K562 (cell line): ENCODE results near the gene MAST4. TPM values are rescaled to one million over a fixed set of nuclear protein-coding genes. Genes with fewer than 3 reads are reported as not detected.

Experiments used
- ATAC-seq: fragments of 200-7000 bp; cut with Tn5 transposase; 3 replicates; pipeline ENCODE4 v1.9.1; 2020; ENCODE audit warnings: moderate library complexity
- BruUV-seq: library from RNA; stranded (reverse); fragments of 400-500 nt; replicated peaks from 2 replicates; lab custom pipeline; 2021; lab: Mats Ljungman, UMichigan
- CTCF ChIA-PET: fragments of 300-600 bp; formaldehyde crosslinking; extraction: SDS; loops from one replicate; lab custom pipeline; 2021; ENCODE audit warnings: low intra/inter-chr PET ratio; lab: Yijun Ruan, JAX
- POLR2A ChIA-PET: fragments of 300-600, 350-650 bp; sonication (Branson Sonifier 250); formaldehyde crosslinking; extraction: SDS; loops from one replicate; lab custom pipeline; 2021; ENCODE audit warnings: antibody characterized with exemption, inconsistent platforms; lab: Yijun Ruan, JAX
- DNase-seq, 4 experiments: peaks; one replicate each; pipeline versions ENCODE4 v3.0.0 to v3.0.0-alpha.2; 2011 to 2018; ENCODE audit warnings: low spot score in 3 of 4, mixed read lengths in 3 of 4; ENCODE audit errors: extremely low read depth in 1 of 4
- FAIRE-seq: peaks from 2 replicates; lab custom pipeline; 2011; peaks lifted over from hg19 to GRCh38; lab: Jason Lieb, UNC
- H2AFZ ChIP-seq: 2 replicates; pipeline ENCODE4 v1.6.0; 2011; ENCODE audit warnings: low read depth, low read length, control low read depth, inconsistent platforms
- H3K27ac ChIP-seq: fragments of 200-600 bp; 3 replicates; pipeline ENCODE4 v1.8.0; 2011; ENCODE audit warnings: low read depth, mild to moderate bottlenecking, control low read depth, inconsistent platforms, low read length, moderate library complexity, mixed read lengths; ENCODE audit errors: extremely low read depth
- H3K27me3 ChIP-seq, 2 experiments: fragments of 300-600 bp in 1 of 2; 2 replicates in 1 of 2; 3 replicates in 1 of 2; pipeline versions ENCODE4 v1.6.0 to v1.8.0; 2011; ENCODE audit warnings: inconsistent platforms in 2 of 2, low read length in 2 of 2, mild to moderate bottlenecking in 1 of 2, mixed read lengths in 1 of 2, moderate library complexity in 1 of 2; ENCODE audit not compliant: control insufficient read depth in 2 of 2, insufficient read depth in 2 of 2
- H3K36me3 ChIP-seq: fragments of 300-600 bp; 3 replicates; pipeline ENCODE4 v1.8.0; 2011; ENCODE audit warnings: mild to moderate bottlenecking, low read length, inconsistent platforms; ENCODE audit not compliant: control insufficient read depth, insufficient read depth
- H3K4me1 ChIP-seq, 2 experiments: fragments of 200-600 bp in 1 of 2; replicated peaks in 1 of 2; 2 replicates in 1 of 2; 3 replicates in 1 of 2; pipeline versions ENCODE4 v1.5.1 to v1.8.0; 2011; ENCODE audit warnings: inconsistent platforms in 2 of 2, low read length in 2 of 2, mild to moderate bottlenecking in 1 of 2, mixed read lengths in 1 of 2, moderate library complexity in 1 of 2; ENCODE audit not compliant: control insufficient read depth in 2 of 2, insufficient read depth in 2 of 2
- H3K4me2 ChIP-seq: 2 replicates; pipeline ENCODE4 v1.6.1; 2011; ENCODE audit warnings: low read length, control low read depth, inconsistent platforms, mixed read lengths; ENCODE audit not compliant: insufficient read depth
- H3K4me3 ChIP-seq: fragments of 200-600 bp; sonication (generic), shearing (Covaris generic); 2 replicates; pipeline ENCODE4 v1.5.1; 2016; ENCODE audit warnings: control low read depth, inconsistent platforms
- H3K79me2 ChIP-seq: fragments of 200-600 bp; 3 replicates; pipeline ENCODE4 v1.8.0; 2011; ENCODE audit warnings: low read length, inconsistent platforms; ENCODE audit not compliant: control insufficient read depth, insufficient read depth
- H3K9ac ChIP-seq, 2 experiments: 2 replicates each; pipeline versions ENCODE4 v1.6.0 to v1.6.1; 2011; ENCODE audit warnings: low read depth in 2 of 2, low read length in 2 of 2, control low read depth in 1 of 2, inconsistent platforms in 1 of 2, mild to moderate bottlenecking in 1 of 2, mixed read lengths in 1 of 2; ENCODE audit not compliant: insufficient read depth in 1 of 2
- H3K9me1 ChIP-seq: one replicate; pipeline ENCODE4 v1.6.0; 2011; ENCODE audit warnings: inconsistent platforms, mild to moderate bottlenecking, low read length, moderate library complexity; ENCODE audit not compliant: control insufficient read depth, insufficient read depth
- H3K9me3 ChIP-seq: replicated peaks from 2 replicates; pipeline ENCODE4 v1.5.1; 2011; ENCODE audit warnings: low read depth, low read length, inconsistent platforms; ENCODE audit not compliant: control insufficient read depth, insufficient read depth
- H4K20me1 ChIP-seq: replicated peaks from 2 replicates; pipeline ENCODE4 v1.6.1; 2011; ENCODE audit warnings: low read length, inconsistent platforms, mixed read lengths; ENCODE audit not compliant: control insufficient read depth, insufficient read depth
- ARID4B ChIP-seq: sonication (generic); formaldehyde crosslinking; IDR thresholded peaks from 2 replicates; pipeline ENCODE4 v1.8.0; 2022; ENCODE audit warnings: mild to moderate bottlenecking, missing genetic modification reagents
- COPS2 ChIP-seq: fragments of 450-650 bp; conservative IDR thresholded peaks from 2 replicates; pipeline ENCODE4 v1.6.1; 2016; ENCODE audit warnings: mild to moderate bottlenecking, moderate library complexity
- CREB1 ChIP-seq, 2 experiments: sonication (generic) in 1 of 2; formaldehyde crosslinking in 1 of 2; IDR thresholded peaks; 2 replicates each; pipeline versions ENCODE4 v1.6.1 to v1.8.0; 2012 to 2022; ENCODE audit warnings: inconsistent platforms in 1 of 2, mild to moderate bottlenecking in 1 of 2, missing genetic modification reagents in 1 of 2, moderate library complexity in 1 of 2
- EHMT2 ChIP-seq: fragments of 450-650 bp; IDR thresholded peaks from 2 replicates; pipeline ENCODE4 v1.6.1; 2018; ENCODE audit warnings: antibody characterized with exemption
- ERF ChIP-seq: fragments of 450-650 bp; formaldehyde crosslinking; IDR thresholded peaks from 2 replicates; pipeline ENCODE4 v1.4.0; 2020; ENCODE audit warnings: mild to moderate bottlenecking, mixed read lengths
- EZH2 ChIP-seq: IDR thresholded peaks from 2 replicates; pipeline ENCODE4 v1.6.1; 2012; ENCODE audit warnings: low read depth, mild to moderate bottlenecking, inconsistent platforms, low read length, borderline replicate concordance
- NCOA6 ChIP-seq: fragments of 450-650 bp; IDR thresholded peaks from 2 replicates; pipeline ENCODE4 v1.6.1; 2017; ENCODE audit warnings: mild to moderate bottlenecking
- PHF20 ChIP-seq: fragments of 450-650 bp; IDR thresholded peaks from 2 replicates; pipeline ENCODE4 v1.6.1; 2018; ENCODE audit not compliant: partially characterized antibody
- RAD51 ChIP-seq: fragments of 450-650 bp; IDR thresholded peaks from 2 replicates; pipeline ENCODE4 v1.7.1; 2016; ENCODE audit warnings: low read depth, mild to moderate bottlenecking, borderline replicate concordance
- RBFOX2 ChIP-seq: fragments of 200-400 bp; formaldehyde crosslinking; IDR thresholded peaks from 2 replicates; pipeline ENCODE4 v1.6.1; 2017; ENCODE audit warnings: low read depth, mild to moderate bottlenecking, low read length, moderate library complexity
- RBM22 ChIP-seq: fragments of 200-400 bp; formaldehyde crosslinking; IDR thresholded peaks from 2 replicates; pipeline ENCODE4 v1.6.1; 2018; ENCODE audit warnings: low read length, low read depth; ENCODE audit not compliant: poor library complexity, severe bottlenecking
- XRCC4 ChIP-seq: IDR thresholded peaks from one replicate; pipeline ENCODE4 v1.6.1; 2011; ENCODE audit not compliant: insufficient read depth, insufficient read length; ENCODE audit errors: extremely low read depth
- ZFX ChIP-seq: sonication (generic); formaldehyde crosslinking; IDR thresholded peaks from 2 replicates; pipeline ENCODE4 v1.8.0; 2022; ENCODE audit warnings: mild to moderate bottlenecking, missing genetic modification reagents, moderate library complexity
- ZNF311 ChIP-seq: fragments of 250-450 bp; sonication (Bioruptor Pico); IDR thresholded peaks from 2 replicates; pipeline ENCODE4 v1.4.0; 2020; ENCODE audit warnings: mild to moderate bottlenecking, moderate library complexity
- ZNF696 ChIP-seq: fragments of 250-450 bp; sonication (Bioruptor Pico); conservative IDR thresholded peaks from 2 replicates; pipeline ENCODE4 v1.4.0; 2020; ENCODE audit warnings: mild to moderate bottlenecking, moderate library complexity
- ZNF77 ChIP-seq: fragments of 250-450 bp; sonication (Bioruptor Pico); IDR thresholded peaks from 2 replicates; pipeline ENCODE4 v1.5.0; 2020
- WGBS: fragments of 100-300 bp; shearing (Covaris generic); methylation state at CpG from one replicate; pipeline ENCODE4 v1.1.6; 2016; ENCODE audit warnings: low coverage, mixed read lengths; ENCODE audit not compliant: insufficient coverage; ENCODE audit errors: missing lambda C conversion rate; 5-methylcytosine and 5-hydroxymethylcytosine counted together
- in situ Hi-C: fragments of 300-500 bp; cut with MboI; formaldehyde crosslinking; loops from 4 replicates; pipeline ENCODE4 v1.15.0; 2018; ENCODE audit warnings: inconsistent platforms, mixed read lengths
- intact Hi-C: fragments of 100-400 bp; cut with micrococcal nuclease; formaldehyde crosslinking; loops from 2 replicates; pipeline ENCODE4 v1.14.2; 2022
- polyA plus RNA-seq, 8 experiments: library from polyadenylated mRNA; depleted of rRNA in 4 of 8; stranded (reverse) in 5 of 8; unstranded in 3 of 8; fragments of >200 nt; fragmentation: Nextera tagmentation in 2 of 8; fragmentation: Illumina TruSeq in 1 of 8; extraction: Ambion mirVana in 2 of 8; extraction: Trizol in 1 of 8; gene quantifications; 2 replicates each; pipeline versions ENCODE4 v1.2.1 to v1.2.3, GENCODE V29; 2011 to 2014; ENCODE audit warnings: inconsistent platforms in 1 of 8, missing spikeins in 1 of 8
- total RNA-seq, 7 experiments: library from RNA; depleted of rRNA in 6 of 7; stranded (reverse); fragments of >200 nt in 6 of 7; fragmentation: Illumina TruSeq in 2 of 7; extraction: Trizol in 2 of 7; gene quantifications; 2 replicates each; pipeline versions ENCODE4 v1.2.1 to v1.2.3, GENCODE V29; 2011 to 2021; ENCODE audit warnings: low replicate concordance in 1 of 7
- TF ChIP-seq, protein P1 (sequence below): fragments of 250-450 bp; sonication (Bioruptor Pico); IDR thresholded peaks from 2 replicates; pipeline ENCODE4 v1.8.0; 2021; ENCODE audit warnings: moderate library complexity, mild to moderate bottlenecking, inconsistent platforms

MAST4 gene
- total and polyA plus RNA-seq, 9 of the 15 experiments (the other 6 are each of a cell fraction or from before 2014, with no cell fraction given): 0.88 to 10.1 (median 5.2) TPM

DNA sequence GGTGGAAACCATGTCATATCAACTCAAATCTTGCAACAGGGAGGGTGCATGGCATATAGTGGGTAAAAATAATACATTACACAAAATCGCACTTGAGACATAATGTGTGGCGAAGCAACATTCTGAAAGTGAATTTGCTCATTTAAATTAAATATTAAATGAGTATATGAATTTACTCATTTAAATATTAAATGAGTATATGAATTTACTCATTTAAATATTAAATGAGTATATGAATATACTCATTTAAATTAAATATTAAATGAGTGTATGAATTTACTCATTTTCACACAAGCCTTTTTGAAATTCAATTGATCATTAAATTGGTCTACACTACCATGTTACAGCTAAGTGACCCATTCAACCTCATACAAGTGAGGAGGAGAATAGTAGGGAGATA lies 10.5 kb downstream of the MAST4 start:
- FAIRE-seq (no peak), ATAC-seq (no peak), DNase-seq (no peak)
- no peak overlapping the region for H3K4me3 ChIP-seq
- in situ Hi-C loops: no loop called here
- H3K36me3 ChIP-seq: no peaks in the 10 kb centered on the region
- no peaks in the 10 kb centered on the region; the same call in 1 of the 2 replicates for H4K20me1 ChIP-seq
- 0% methylated on average over 2 of the region's 2 CpGs for WGBS
- no peaks in the 10 kb centered on the region for H3K4me1 ChIP-seq
- no peaks in the 10 kb centered on the region for H3K9me1 ChIP-seq
- no peak overlapping the region for H3K4me2 ChIP-seq
- BruUV-seq: no TSS peak
- ChIA-PET CTCF (no interaction called here), POLR2A (interaction anchor here (1.5 kb wide), 1 partner anchor 9 kb away, joined by 5 read pairs; no protein-coding TSS in a partner anchor)
- H3K27ac ChIP-seq: no peak overlapping the region
- no peaks in the 10 kb centered on the region for H3K9me3 ChIP-seq
- no peak overlapping the region for H3K9ac ChIP-seq
- intact Hi-C loops: no loop called here
- no peaks in the 10 kb centered on the region for H3K27me3 ChIP-seq
- H2AFZ ChIP-seq: no peak overlapping the region
- H3K79me2 ChIP-seq: no peaks in the 10 kb centered on the region
- no peak for TF ChIP-seq RBFOX2
- no peak for TF ChIP-seq CREB1 (IDR thresholded peaks at IDR 0.05)
- TF ChIP-seq CREB1 (CRISPR knock-in tag; IDR thresholded peaks at IDR 0.05): no peak
- no peak for TF ChIP-seq ZNF311 (CRISPR knock-in tag)
- no peak for TF ChIP-seq ZNF696 (CRISPR knock-in tag)
- no peak for TF ChIP-seq EZH2
- no peak for TF ChIP-seq PHF20
- TF ChIP-seq ZNF77: no peak
- no peak for TF ChIP-seq NCOA6
- TF ChIP-seq XRCC4: no peak
- TF ChIP-seq RAD51: no peak
- TF ChIP-seq, protein P1, sequence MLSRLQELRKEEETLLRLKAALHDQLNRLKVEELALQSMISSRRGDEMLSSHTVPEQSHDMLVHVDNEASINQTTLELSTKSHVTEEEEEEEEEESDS (CRISPR knock-in tag): no peak
- TF ChIP-seq ZFX (CRISPR knock-in tag): no peak
- no peak for TF ChIP-seq COPS2
- no peak for TF ChIP-seq RBM22
- no peak for TF ChIP-seq ARID4B (CRISPR knock-in tag)
- TF ChIP-seq ERF (CRISPR knock-in tag): no peak
- no peak for TF ChIP-seq EHMT2
